ENCODE data around the gene STIMATE.
A peak's percentile ranks its signal among the peaks of the same experiment; 100 is the strongest.

STIMATE gene

GRCh38 chr3:52893723-52894122 lies 3.6 kb downstream of the STIMATE start:
- DNase-seq: no peak

GRCh38 chr3:52892625-52893311 lies 4.6 kb downstream of the STIMATE start:
- no peak for DNase-seq

DNA sequence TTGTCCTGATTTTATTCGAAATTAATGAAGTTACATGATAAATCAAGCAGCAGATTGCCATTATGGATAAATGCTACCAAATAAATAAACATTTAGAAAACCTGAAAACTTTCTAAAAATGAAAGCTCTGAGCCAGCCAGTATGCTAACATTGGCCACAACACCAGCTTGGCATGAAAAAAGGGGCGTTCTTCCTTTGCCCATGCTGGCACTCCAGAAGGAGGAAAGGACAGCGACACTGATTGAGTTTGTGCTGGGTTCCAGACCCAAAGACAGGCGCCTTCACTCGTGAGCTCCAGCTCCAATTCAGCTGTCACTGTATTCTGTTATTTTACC lies 5.1 kb downstream of the STIMATE start:
- DNase-seq: no peak

GRCh38 chr3:52891615-52892081 lies 5.7 kb downstream of the STIMATE start:
- DNase-seq: no peak

DNA sequence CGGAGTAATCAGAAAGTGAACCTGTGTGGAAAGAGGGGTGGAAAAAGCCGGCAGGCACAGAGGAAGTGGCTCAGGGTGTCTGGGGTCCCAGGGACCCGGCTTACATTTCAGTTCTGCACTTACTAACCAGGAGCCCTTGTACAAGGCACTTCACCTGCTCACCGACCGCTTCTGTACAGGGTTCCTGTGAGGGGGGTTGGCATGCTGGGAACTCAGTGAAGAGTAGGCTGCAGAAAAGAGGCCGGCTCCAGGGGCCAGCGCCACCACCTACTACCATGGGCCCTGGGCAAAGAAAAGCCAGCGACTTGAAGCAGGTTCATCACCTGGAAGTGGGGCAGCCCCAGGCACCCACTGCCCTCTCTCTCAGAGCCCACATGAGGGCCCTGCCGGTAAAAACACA lies 6.2 kb downstream of the STIMATE start:
- no peak for DNase-seq

DNA sequence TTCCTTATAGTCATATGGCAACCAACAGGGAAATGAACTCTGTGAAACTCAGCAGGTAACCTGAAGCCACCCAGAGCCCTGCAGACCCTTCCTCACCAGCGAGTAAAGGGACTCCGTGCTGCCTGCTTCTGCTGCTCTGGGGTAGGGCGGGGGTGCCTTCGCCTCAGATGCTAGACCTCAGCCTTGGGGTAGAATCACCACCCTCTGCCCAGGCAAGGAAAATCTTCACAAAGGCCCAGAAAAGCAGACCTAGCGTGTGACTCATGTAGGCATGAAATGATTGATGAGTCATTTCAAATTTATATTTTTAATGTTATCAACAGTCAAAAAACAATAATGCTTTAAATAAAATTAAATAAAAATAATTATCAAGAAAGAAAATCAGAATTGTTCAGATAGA lies 6.6 kb downstream of the STIMATE start:
- no peak for DNase-seq

DNA sequence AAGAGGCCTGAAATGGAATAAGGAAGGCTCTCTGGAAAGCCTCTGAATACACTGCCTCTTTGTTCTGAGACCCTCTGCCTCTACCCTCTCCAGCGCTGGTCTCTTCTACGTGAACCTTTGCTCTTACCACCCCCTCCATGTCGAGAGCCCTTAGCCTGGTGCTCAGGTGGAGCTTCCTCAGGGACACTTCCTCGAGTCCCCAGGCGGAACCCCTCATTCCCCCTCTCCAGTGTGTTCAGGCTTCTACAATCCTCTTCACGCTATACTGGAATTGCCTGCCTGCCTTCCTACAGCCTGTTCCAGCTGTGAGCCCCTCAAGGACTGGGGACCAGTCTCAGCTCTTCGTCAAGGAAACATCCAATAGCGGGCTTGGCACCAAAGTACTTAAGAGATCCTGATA lies 7.4 kb downstream of the STIMATE start:
- DNase-seq: no peak

GRCh38 chr3:52887166-52887565 lies 10.2 kb downstream of the STIMATE start:
- no peak for DNase-seq

DNA sequence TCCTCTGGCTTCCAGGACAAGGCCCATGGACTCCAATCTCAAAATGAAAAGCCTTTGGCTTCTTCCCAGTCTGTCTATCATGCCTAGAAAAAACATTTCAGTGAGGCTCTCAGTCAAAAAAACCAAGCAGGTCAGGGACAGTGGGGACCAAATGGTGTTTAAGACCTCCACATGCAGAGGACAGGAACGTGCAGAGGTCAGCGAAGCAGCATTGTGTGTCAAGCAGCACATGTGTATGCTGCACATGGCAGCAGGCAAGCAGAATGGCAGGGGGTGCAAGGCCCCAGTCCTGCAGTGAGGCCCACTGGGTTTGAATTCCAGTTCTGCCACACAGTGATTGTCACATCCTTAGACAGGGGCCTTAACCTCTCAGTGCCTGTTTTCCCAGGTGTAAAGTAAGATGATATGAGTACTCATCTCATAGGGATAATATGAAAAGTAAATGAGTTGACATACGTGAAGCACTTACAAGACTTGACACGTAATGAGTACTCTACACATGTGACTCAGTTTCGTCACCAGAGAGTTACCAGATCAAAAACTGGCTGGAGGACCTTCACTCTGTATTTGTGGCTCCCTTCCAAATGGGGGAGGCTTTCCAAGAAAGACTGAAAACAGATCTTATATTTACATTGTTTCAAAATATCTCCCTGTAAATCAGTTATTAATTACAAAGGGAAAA lies 11.2 kb downstream of the STIMATE start:
- DNase-seq: no peak

DNA sequence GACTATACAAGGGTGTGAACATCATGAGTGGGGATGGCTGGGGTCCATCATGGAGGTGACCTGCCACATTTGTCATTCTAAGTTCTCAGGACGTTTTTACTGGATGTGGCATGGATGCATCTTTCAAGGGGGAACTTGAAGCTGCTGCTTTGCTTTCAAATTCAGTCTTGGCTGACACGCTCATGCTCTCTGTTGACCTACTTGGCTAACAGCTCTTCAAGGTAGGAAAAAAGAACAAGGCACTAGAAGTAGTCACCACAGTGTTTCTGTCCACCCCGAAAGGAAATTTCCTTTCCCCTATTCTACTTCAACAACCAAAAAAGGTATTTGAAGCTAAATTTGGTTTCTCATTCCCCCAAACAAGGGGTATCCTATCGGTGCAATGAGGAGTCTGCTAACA lies 15.0 kb downstream of the STIMATE start:
- no peak for DNase-seq

DNA sequence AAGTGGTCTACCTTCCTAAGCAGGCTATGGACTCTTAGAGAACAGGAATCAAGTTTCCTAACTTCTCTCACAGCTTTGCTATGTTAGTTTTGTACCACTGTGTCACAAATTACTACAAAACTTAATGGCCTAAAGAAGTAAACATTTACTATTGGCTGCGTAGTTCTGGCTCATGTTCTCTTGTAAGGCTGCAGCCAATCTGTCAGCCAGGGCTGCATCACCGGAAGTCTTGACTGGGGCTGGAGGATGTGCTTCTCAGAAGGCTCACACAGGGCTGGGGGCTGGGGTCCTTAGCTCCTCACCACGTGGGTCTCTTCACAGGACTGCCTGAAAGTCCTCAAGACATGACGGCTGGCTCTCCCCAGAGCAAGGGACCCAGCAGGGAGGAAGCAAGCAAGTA lies 15.5 kb downstream of the STIMATE start:
- DNase-seq: no peak

- DNase-seq: no peak
Measured at GRCh38 chr3:52880474-52880873, 16.9 kb downstream of the STIMATE start.

GRCh38 chr3:52880047-52880446 lies 17.3 kb downstream of the STIMATE start:
- DNase-seq: no peak

GRCh38 chr3:52879581-52879980 lies 17.8 kb downstream of the STIMATE start:
- DNase-seq: no peak

DNA sequence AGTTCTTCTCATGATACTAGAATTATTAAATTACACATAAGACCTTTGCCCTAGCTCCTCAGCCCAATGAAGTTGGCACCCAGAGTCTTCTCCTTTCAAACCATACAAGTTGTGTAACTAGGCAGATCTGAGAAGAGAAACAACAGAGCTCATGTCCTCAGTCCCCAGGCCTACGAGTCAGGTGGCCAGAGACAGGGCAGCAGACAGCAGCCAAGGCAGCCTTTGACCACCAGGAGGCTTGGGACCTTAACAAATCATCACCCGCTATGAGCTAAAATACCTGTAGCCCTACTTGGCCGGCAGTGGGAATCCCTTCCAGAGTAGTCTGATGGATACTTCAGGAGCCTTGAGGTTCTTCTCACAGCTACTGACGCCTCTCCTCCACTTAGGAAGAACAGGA lies 18.3 kb downstream of the STIMATE start:
- DNase-seq: no peak

DNA sequence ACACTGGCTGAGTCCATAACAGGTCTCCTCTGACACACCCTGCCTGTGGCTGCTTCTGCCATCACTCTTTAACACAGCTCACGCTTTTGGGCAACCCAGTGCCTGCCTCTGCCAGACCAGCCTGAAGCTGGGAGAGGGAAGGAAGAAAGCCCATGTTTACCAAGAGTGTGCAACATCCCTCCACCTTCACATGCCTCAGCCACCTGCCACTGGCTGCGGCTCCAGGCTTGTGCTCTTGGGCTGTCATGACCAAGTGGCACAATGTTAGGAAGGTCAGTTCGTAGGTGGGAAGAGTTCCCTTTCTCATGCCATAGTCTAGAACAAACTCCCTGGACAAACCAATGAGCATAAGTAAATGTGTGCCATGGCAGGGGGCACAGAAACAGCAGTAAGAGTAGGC lies 20.3 kb downstream of the STIMATE start:
- no peak for DNase-seq

DNA sequence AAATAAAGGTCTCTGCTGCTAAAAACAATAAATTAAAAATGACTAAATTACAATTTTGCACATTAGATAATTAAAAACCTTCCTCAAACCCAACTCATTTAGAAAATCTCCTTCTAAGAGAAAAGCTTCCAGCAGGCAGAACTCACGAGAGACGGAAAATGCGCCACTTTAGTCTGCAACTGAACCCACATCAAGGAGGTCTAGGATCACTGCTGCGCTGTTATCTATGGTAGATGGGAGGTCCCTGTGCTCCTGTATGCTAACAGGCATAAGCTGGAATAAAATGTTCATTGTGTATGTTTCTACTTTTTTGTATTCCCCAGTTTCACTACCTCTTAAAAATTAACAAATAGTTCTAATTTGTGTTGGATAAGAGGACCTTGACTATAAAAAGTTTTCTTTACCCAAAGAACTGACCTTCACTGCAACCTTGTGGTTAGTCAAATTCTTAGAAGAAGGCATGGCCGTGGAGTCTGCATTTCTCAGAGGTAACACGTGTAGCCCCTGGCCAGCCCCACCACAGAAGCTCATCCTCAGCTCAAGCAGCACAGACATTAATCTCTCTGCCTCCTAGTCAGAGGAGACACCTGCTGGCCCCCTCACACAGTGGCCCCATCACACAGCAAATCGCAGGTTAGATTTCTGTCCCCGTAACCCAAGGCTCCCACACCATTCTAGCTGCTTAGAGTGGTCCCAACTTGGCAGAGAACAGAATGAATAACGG lies 22.3 kb downstream of the STIMATE start:
- no peak for DNase-seq

DNA sequence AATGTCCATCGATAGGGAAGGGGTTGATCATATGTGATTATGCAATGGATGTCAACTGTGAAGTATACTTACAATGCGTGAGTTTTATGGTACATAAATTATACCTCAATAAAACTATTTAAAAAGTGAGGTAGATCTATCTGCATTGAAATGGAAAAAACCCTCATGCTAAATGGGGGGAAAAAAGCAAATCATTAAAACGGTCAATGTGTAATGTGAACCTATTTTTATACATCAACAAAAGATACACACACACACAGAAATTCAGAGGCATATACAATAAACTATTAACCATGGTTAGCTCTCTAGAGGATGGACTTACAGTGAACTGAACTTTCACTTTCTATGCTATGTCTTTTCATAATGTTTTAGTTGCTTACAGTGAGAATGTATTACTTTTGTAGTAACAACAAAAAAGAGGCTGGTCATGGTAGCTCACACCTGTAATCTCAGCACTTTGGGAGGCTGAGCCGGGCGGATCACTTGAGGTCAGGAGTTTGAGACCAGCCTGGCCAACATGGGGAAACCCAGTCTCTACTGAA lies 23.1 kb downstream of the STIMATE start:
- DNase-seq: no peak

GRCh38 chr3:52873433-52874159 lies 23.8 kb downstream of the STIMATE start:
- no peak for DNase-seq

GRCh38 chr3:52872245-52872644 lies 25.1 kb downstream of the STIMATE start:
- DNase-seq: no peak

DNA sequence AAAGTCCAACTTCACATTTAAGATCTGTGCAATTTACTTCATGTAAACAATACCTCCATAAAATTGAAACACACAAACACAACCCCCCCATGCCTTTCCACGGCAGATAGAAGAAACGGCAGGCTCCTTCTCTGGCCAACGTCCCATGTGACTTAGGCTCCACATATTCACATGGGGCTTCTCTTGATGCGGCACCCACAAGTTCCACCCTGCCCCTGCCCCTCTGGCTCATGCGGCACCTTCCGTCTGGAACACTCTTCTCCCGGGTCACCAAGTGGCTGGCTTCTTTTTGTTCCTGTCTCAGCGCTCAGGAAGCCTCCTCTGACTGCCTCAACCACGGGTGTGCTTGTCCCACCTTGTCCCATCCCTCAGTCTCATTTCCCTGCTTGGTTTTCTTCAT lies 25.6 kb downstream of the STIMATE start:
- DNase-seq: no peak

DNA sequence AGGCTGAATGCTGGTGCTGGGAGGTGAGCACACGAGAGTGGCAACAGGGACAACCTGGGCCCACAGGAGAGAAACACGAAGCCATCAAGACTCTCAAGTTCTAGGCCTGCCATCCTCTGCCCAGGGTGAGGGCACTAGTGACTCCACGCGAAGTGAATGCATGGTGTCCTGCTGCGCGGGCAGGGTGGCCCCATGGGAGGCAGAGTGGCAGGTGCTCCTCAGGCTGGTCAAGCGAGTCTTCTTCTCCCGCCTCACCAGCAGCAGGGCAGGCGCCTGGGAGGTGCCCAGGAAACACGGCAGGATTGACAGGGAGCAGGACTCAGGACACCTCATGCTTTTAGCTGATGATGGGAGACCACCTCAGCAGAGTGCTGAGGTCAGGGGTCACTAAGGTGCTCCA lies 26.9 kb downstream of the STIMATE start:
- DNase-seq: no peak

DNA sequence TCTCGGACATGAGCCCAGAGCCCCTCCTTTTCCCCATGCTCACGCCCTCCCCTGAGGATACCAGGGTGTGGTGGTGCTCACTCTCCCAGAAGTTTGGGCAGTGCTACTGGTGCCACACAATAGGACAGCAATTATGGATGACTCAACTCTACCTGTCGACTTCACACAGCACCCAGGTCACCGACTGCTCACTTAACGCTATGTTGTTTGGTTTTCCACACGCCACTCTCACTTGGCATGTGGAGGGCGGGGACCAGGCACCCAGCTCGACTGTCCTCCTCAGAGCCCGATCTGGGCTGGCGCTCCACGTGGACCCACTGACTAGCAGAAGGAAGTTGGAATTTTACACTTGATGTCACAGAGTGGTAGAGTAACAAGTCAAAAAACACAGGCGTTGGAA lies 30.9 kb downstream of the STIMATE start:
- DNase-seq: peak; percentile 39

All from NCI-H2029 (cell line).